ENCODE data around the gene ZNF385B.

The ZNF385B gene

DNA sequence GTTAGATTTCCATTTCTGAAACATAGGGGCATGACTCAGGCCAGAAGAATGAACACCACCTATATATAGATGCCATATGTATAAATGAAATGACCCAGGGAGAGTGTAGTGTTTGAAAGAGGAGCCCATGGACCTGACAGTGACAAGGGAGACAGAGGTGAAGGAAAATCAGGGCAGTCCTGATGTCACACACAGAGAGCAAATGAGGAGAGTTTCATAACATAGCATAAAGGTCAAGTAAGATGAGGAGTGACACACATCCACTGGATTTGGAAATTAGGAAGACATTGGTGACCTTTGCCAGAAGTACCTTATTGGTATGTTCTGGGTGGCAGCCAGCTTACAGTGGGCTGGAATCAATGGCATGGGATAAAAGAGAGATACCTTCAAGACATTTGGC, 276.7 kb downstream of the ZNF385B start:
- no peak for DNase-seq (ENCODE audit: low spot score)

- DNase-seq (ENCODE audit: low spot score), result no peak
Observed at GRCh38 chr2:179581605-179582004, 279.8 kb downstream of the ZNF385B start.

DNA sequence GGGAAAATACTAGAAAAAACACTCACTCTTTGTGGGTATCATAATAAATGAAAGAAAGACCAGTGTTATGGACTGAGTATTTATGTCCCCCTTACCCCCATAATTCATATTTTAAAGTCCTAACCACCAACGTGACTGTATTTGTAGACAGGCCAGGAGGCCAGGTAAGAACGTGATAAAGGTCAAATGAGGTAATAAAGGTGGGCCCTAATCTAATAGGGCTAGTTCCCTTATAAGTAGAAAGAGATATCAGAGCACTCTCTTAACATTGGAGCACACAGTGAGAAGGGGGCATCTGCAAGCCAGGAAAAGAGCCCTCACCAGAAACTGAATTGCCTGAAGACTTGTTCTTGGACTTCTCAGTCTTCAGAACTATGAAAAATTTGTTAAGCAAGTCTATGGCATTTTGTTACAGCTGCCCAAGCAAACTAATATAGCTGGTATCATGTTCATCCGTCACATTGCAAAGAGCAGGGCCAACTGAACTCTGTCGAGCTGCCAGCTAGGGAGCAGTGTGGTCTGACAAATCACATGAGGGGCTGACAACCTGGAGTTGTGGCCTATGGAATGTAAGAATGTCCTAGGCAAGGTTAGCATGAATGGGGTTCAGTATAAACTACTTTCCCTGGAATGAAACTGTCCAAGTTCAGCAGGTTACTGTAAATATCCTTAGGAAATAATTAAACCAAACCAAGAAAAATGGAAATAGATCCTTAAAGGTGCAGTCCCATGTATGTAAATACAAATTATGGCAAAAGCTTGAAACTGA, 280.9 kb downstream of the ZNF385B start:
- no peak for DNase-seq (ENCODE audit: low spot score)

GRCh38 chr2:179579800-179580199, 281.6 kb downstream of the ZNF385B start:
- no peak for DNase-seq (ENCODE audit: low spot score)

DNA sequence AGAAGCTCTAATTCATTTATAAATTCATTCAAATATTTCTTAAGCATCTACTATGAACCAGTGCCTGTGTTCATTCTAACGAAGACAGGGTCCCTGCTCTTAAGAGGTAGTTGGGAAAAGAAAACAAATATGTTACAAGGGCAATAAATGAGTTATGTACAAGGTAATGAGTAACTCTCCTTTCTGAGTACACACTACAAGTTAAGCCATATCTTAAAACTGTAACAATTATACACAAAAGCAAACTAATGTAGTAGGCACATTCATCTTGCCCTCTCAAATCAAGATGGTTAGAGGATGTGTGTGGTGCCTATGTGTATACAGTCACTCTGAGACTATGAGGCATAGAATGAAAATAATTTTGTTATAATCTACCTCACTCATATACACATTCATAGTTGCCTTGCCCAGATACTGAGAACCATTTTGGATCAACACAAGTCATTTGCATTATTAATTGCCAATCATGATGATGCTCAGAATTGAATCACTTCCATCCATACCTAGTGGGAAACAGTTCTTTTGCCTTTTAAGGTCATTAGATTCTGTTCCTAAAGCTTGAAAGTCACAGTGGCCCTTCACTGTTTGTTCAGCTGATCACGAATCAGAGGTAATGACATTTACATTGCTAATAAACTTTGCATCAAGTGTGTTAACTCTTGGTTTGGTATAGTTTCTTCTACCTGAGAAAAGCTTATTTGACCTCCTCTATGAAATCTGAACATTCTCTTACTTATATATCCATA, 283.1 kb downstream of the ZNF385B start:
- DNase-seq (ENCODE audit: low spot score), result no peak

DNA sequence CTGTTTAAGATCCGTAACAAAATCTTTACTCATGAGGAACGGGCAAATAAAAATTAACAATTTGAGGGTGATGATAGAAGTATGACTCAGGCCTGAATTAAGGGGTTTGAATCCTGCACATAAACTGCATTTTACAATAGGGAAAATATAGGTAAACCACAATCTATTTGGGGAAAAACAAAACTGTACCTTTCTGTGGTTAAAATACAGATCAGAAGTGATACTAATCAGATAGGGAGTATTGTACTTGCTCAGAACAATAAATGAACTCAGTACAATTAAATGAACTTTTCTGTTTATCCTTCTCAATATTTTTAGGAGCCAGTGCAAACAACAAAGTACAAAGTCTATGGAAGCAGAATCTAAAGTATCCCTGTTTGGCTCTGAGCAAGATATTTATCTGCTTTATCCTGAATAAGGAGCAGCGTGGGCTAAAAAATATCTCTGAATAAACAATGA, 287.3 kb downstream of the ZNF385B start:
- no peak for DNase-seq (ENCODE audit: low spot score)

DNA sequence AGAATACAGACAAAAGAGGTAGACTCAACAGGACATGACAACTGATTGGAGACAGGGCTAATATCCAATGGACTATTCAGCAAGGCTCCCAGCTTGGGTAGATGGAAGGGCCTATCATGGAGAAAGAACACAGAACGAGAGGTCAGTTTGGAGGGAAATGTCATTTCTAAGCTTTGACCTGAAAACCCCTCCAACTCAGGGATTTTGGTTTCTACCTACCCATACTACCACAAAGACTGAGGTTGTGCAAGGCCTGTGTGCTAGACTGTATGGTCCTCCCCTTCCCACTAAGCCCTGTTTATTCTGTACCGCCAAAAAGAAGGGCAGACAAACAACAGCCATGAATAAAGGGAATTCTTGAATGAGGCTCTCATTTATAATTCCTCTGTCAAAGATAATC, 288.9 kb downstream of the ZNF385B start:
- DNase-seq (ENCODE audit: low spot score), result no peak

GRCh38 chr2:179571721-179572120, 289.7 kb downstream of the ZNF385B start:
- DNase-seq (ENCODE audit: low spot score), result no peak

DNA sequence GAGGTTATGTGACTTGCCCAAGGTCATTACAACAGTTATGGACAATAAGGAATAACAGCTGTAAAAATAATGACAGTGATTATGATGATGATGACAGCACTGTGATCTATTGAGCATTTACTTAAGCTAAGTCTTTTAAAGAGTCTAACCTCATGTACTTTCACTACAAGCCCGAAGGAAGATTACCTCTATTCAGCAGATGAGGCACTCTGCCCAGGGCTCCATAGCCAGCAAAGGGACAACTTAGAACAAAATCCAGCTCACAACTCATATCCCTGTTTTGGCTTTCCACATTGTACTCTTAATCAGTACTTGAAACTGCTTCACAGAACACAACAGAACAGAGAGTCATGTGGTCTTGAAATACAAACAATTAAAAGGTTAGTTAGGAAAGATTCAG, 290.2 kb downstream of the ZNF385B start:
- no peak for DNase-seq (ENCODE audit: low spot score)

GRCh38 chr2:179569831-179570233, 291.6 kb downstream of the ZNF385B start:
- no peak for DNase-seq (ENCODE audit: low spot score)

DNA sequence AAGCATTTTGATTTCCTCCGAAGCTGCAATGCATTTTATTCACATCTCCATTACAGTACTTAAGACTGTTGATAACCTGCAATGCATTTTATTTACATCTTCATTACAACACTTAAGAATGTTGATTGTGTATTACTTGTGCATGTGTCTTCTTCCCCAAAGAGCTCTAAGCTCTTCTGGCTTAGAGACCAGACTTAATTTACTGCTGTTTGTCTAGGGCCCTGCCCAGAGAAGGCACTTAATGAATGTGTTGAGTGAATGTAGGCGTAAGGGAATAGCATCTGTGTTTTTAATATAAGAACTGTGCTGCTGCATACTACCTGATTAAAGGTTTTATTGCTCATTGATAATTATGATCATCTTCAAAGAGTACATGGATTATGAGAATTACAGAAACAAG, 295.6 kb downstream of the ZNF385B start:
- no peak for DNase-seq (ENCODE audit: low spot score)

- no peak for DNase-seq (ENCODE audit: low spot score)
Observed at GRCh38 chr2:179562330-179562885, 299.0 kb downstream of the ZNF385B start.

DNA sequence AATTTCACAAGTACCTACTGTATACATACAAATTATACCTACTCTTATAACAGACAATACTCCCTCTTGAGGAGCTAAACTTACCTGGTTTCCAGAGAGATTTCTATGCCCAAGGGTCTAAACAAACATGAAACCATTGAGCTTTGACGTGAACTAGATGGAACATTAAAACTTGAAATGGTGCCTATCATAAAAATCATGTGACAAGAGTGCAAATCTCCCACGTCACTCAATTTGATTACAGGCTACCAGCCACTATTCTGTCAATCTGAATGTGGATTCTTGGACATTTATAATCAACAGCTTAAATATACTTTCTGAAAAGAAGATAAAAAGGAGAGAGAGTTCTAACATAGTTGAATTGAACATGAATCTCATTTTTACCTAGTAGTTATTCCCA, 299.7 kb downstream of the ZNF385B start:
- DNase-seq (ENCODE audit: low spot score), result no peak

DNA sequence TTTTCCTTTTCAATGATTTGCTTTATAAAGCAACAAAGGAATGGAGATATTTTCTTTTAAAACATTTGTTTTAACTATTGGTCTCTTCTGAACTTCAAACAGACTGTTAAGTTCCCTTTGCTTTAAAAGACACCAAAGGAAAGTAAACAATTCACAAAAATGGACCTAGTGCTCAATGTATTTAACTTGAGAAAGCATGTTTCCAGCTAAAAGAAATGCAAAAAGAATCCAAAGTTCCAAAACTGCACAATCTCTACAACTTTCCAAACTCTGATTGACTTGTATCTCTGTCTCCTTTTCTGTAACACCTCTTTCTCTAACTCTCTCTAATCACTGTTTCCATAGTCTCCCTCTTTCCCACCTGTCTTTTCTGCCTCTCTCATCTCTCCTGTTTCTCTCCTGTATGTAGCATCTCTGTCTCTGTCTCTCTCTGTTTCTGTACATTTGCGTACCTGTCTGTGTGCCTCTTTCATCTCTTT, 301.1 kb downstream of the ZNF385B start:
- DNase-seq (ENCODE audit: low spot score), result no peak

DNA sequence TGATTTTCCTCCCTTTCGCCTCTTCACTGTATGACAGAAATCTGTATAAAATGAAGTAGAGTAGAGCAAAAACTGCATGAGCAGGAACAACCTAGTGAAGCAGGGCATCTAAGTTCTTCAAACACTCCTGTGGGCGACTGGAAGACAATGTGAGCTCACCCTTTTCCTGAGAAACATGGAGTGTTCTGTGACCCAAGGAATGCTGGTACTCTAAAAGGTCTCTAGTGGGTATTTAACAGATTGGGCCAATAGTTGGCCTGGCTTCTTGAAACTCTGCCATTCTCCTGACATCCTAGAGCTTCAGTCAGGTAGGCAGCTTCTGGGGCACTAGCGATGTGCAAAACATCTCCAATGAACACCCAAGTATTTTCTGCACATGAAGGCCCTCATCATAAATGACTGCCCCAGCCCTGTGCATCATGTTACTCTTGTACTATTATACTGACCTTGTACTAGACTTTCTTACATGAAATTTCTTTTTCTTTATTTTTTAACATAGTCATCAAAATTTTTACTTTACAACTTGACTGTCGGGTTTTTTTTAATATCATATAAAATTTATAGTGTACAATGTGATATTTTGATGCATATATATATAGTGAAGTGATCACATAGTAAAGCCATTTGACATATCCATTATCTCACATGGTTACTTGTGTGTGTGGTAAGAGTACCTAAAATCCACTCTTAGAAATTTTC, 302.2 kb downstream of the ZNF385B start:
- DNase-seq (ENCODE audit: low spot score), result no peak

DNA sequence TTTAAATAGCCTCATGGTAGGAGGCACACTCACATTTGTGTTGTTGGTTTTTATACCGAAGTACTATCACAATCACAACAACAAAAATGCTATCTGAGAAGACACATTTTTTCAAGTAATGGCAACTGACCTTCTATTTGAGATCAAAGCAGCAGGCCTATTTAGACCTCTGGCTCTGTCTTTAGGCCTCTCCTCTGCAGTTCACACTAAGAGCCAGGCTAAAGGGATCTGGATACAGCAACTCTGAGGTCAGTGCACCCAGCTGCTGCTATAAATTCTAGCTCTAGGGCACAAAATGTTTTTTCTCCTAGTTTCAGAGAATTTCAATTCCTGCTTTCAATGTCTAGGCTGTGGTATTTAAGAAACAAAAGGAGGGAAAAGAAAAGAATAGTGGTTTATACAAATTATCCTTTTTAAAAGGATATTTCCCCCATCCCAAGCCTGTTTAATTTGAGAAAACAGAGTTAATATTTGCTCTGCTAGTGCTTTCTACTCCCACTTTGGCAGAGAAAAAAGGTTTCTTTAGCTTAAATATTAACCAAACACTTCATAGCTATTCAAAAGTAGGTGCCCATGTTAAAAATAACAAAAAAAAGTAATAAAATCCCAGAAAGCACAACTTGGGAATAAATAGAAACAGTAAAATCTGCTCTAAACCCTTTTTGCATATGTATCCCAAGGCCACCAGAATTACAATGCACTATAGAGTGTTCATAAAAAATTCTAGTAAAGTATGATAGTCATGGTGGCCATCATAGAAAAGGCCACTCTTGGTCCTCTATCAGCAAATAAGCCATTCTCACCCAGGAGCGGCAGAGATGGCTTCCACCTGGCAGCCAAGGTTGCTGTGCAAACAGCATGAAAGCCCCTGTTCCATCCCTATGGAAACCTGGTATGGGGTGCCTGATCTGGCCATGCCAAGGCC, 303.1 kb downstream of the ZNF385B start:
- DNase-seq (ENCODE audit: low spot score), result no peak

DNA sequence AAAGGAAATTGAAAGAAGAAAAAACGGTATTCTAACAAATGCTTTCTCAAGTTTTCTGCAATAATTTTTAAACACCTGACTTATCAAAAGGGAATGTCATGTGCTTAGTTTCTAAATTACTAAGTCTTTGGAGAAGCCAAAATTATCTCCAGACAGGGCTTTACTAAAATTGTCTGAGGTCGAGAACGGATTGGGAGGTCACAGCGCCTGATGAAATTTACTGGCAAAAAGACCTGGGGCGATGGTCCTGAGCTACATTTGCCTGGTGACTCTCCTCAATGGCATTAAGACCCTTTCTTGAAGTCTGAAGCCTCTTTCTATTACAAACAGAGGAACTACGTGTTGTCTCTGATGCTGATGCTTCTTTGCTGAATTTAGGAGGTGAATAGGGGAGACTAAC, 305.0 kb downstream of the ZNF385B start:
- no peak for DNase-seq (ENCODE audit: low spot score)

GRCh38 chr2:179555691-179556283, 305.6 kb downstream of the ZNF385B start:
- no peak for DNase-seq (ENCODE audit: low spot score)

- no peak for DNase-seq (ENCODE audit: low spot score)
Observed at GRCh38 chr2:179554639-179555386, 306.6 kb downstream of the ZNF385B start.

DNA sequence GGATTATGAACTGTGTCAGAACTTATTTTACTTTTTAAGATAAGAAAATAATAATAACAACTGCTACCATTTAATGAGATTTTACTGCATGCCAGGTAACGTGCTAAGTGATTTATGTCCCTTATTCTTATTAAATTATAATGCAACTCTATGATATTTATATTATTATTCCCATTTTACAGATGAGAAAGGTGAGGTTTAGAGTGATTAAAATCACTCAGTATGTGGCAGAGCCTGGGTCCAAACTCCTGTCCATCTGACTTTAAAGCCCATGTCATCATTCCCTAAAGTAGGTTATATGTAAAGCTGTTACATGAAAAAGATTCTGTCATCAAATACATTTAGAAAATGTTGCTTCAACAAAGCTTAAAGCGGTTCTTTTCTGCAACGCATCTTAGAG, 308.0 kb downstream of the ZNF385B start:
- DNase-seq (ENCODE audit: low spot score), result no peak

Measured in CD4-positive, alpha-beta T cell treated with Interleukin-6 at 100 ng/mL for 8 hours (primary cell).